ENCODE results near the gene CADM1.

DNA sequence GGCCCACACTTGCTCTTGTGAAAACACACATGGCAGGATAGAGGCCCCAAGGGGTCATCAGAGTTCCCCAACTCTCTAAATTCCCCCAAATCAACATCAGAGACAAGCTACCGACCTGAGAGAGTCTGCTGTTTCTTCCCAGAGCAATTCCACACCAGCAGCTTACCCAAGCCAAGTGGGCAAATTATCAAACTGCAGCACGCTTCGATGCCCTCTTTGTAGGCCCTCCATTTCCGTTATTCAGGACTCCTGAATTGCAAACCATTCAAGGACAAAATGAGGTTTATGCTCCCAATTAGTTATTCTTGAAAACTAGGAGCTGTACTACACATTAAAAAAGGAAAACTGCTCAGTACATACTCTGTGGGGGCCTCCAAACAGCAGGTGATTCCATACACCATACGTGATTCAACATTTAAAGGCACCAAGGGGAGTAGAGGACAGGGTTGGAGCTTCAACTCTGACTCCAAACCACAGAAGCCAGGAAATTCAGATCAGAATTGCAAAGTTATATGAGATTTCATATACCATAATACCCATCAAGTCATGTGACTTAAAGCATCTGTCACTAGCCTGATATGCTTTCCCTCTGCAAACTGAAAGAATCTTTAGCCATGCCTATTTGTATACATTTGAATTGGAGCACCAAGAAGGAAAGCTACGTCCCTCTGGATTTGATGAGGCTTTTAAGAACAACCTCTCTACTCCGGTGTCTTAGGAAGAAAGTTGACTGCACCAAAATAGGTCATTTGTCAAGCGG, 234.8 kb downstream of the CADM1 start:
- TF ChIP-seq POLR2A (IDR thresholded peaks at IDR 0.05) (no peak), CTCF (IDR thresholded peaks at IDR 0.05) (no peak), EP300 (IDR thresholded peaks at IDR 0.05) (no peak)
